Measurements from ENCODE around the gene FBXO17. TPM values are rescaled to one million over a fixed set of nuclear protein-coding genes. Genes with fewer than 3 reads are reported as not detected.

The FBXO17 gene
- total and polyA plus RNA-seq, 2 of the 13 experiments (the other 11 are each of a cell fraction or from before 2014, with no cell fraction given): 22.1 to 58.7 TPM

GRCh38 chr19:38952395-38953165 lies 23.0 kb downstream of the FBXO17 start (continued):
- TF ChIP-seq MYPOP (CRISPR knock-in tag; IDR thresholded peaks at IDR 0.05) (no peak), KLF11 (CRISPR knock-in tag; IDR thresholded peaks at IDR 0.05) (no peak), TBX3 (IDR thresholded peaks at IDR 0.05; ENCODE audit: borderline replicate concordance) (no peak), MEIS2 (CRISPR knock-in tag; IDR thresholded peaks at IDR 0.05) (no peak), ZNF512 (CRISPR knock-in tag; IDR thresholded peaks at IDR 0.05) (no peak), ZNF644 (CRISPR knock-in tag; IDR thresholded peaks at IDR 0.05; ENCODE audit: low read depth) (no peak), ZNF232 (CRISPR knock-in tag; IDR thresholded peaks at IDR 0.05; ENCODE audit: borderline replicate concordance) (0 out of 2 replicates have a peak, but pooled peaks have one; percentile 21), ZBTB20 (CRISPR knock-in tag; IDR thresholded peaks at IDR 0.05; ENCODE audit: borderline replicate concordance, low read depth) (no peak), GZF1 (CRISPR knock-in tag; IDR thresholded peaks at IDR 0.05) (no peak), NPAS2 (CRISPR knock-in tag; IDR thresholded peaks at IDR 0.05; ENCODE audit: borderline replicate concordance) (no peak), ZNF230 (CRISPR knock-in tag; IDR thresholded peaks at IDR 0.05) (no peak)
